Measurements from ENCODE around the gene CDH20.

The CDH20 gene

GRCh38 chr18:61295153-61295552 is 38.1 kb upstream of the CDH20 start:
- Histone ChIP-seq H3K9me3 (ENCODE audit: control insufficient read depth, insufficient read depth, low read depth, low read length) (no peaks in the 10 kb centered on the region), H3K27ac (ENCODE audit: extremely low read depth, low read depth, low read length) (no peak overlapping the region), H3K36me3 (ENCODE audit: control insufficient read depth in 2 of 2, insufficient read depth in 1 of 2, low read length in 2 of 2) (no peaks in the 10 kb centered on the region), H3K4me3 (ENCODE audit: low read depth, low read length) (no peak overlapping the region), H3K4me1 (ENCODE audit: control insufficient read depth, insufficient read depth, low read length) (no peaks in the 10 kb centered on the region)
- ChIA-PET CTCF (no interaction called here), POLR2A (no interaction called here)
- TF ChIP-seq ZBTB49 (tag by site-specific recombination; IDR thresholded peaks at IDR 0.05; ENCODE audit: low read depth) = no peak
- TF ChIP-seq ZNF501 (tag by site-specific recombination; IDR thresholded peaks at IDR 0.05) = no peak
- no peak for TF ChIP-seq ZNF394 (tag by site-specific recombination; IDR thresholded peaks at IDR 0.05; ENCODE audit: borderline replicate concordance)
- TF ChIP-seq ZIC2 (tag by site-specific recombination; IDR thresholded peaks at IDR 0.05) = no peak
- TF ChIP-seq ZNF239 (tag by site-specific recombination; IDR thresholded peaks at IDR 0.05) = no peak
- TF ChIP-seq ZNF629 (tag by site-specific recombination; IDR thresholded peaks at IDR 0.05) = no peak

GRCh38 chr18:61308004-61308403 is 25.2 kb upstream of the CDH20 start:
- Histone ChIP-seq H3K36me3 (ENCODE audit: control insufficient read depth in 2 of 2, insufficient read depth in 1 of 2, low read length in 2 of 2) (no peaks in the 10 kb centered on the region), H3K4me1 (ENCODE audit: control insufficient read depth, insufficient read depth, low read length) (no peaks in the 10 kb centered on the region), H3K27ac (ENCODE audit: extremely low read depth, low read depth, low read length) (no peak overlapping the region), H3K9me3 (ENCODE audit: control insufficient read depth, insufficient read depth, low read depth, low read length) (no peaks in the 10 kb centered on the region), H3K4me3 (ENCODE audit: low read depth, low read length) (no peak overlapping the region)
- POLR2A ChIA-PET = no interaction called here
- CTCF ChIA-PET = no interaction called here
- TF ChIP-seq ZNF391 (tag by site-specific recombination; IDR thresholded peaks at IDR 0.05; ENCODE audit: borderline replicate concordance, low read depth) (no peak), ZNF202 (tag by site-specific recombination; IDR thresholded peaks at IDR 0.05; ENCODE audit: borderline replicate concordance) (no peak), ZNF133 (tag by site-specific recombination; IDR thresholded peaks at IDR 0.05) (no peak), ZNF623 (tag by site-specific recombination; IDR thresholded peaks at IDR 0.05) (no peak), ZSCAN16 (tag by site-specific recombination; IDR thresholded peaks at IDR 0.05) (no peak)

- POLR2A ChIA-PET = no interaction called here
- no peak overlapping the region for H3K27ac ChIP-seq (ENCODE audit: extremely low read depth, low read depth, low read length)
- H3K4me1 ChIP-seq (ENCODE audit: control insufficient read depth, insufficient read depth, low read length) = no peaks in the 10 kb centered on the region
- H3K36me3 ChIP-seq (ENCODE audit: control insufficient read depth in 2 of 2, insufficient read depth in 1 of 2, low read length in 2 of 2) = no peaks in the 10 kb centered on the region
- H3K4me3 ChIP-seq (ENCODE audit: low read depth, low read length) = no peak overlapping the region
- no peak for TF ChIP-seq ZNF501 (tag by site-specific recombination; IDR thresholded peaks at IDR 0.05)
- TF ChIP-seq ZBTB21 (tag by site-specific recombination; IDR thresholded peaks at IDR 0.05) = no peak
- TF ChIP-seq ZNF426 (tag by site-specific recombination; IDR thresholded peaks at IDR 0.05) = no peak
- TF ChIP-seq ZNF580 (tag by site-specific recombination; IDR thresholded peaks at IDR 0.05) = no peak
- TF ChIP-seq ZNF639 (tag by site-specific recombination; IDR thresholded peaks at IDR 0.05) = no peak
- TF ChIP-seq ZNF175 (tag by site-specific recombination; IDR thresholded peaks at IDR 0.05) = no peak
- no peak for TF ChIP-seq PRDM2 (tag by site-specific recombination; IDR thresholded peaks at IDR 0.05; ENCODE audit: borderline replicate concordance)
- CTCF ChIA-PET = no interaction called here
- no peaks in the 10 kb centered on the region for H3K9me3 ChIP-seq (ENCODE audit: control insufficient read depth, insufficient read depth, low read depth, low read length)
Observed at GRCh38 chr18:61308795-61309393, 24.3 kb upstream of the CDH20 start.
